Cardiac fibroblast (primary cell): ENCODE measurements around the gene IP6K2.

Experiments used
- DNase-seq, 2 donors: peaks; one replicate each; pipeline versions ENCODE4 v3.0.0 to v3.0.0-alpha.2; 2010; ENCODE audit warnings: low read depth in 2 of 2
- H3K4me3 ChIP-seq, 2 donors: replicated peaks in 1 of 2; 1 replicate in 1 of 2; 2 replicates in 1 of 2; pipeline ENCODE4 v1.5.1; 2011; ENCODE audit warnings: low read depth in 2 of 2, low read length in 2 of 2, mild to moderate bottlenecking in 2 of 2, moderate library complexity in 1 of 2
- TF ChIP-seq, protein P1 (sequence below): IDR thresholded peaks from one replicate; pipeline ENCODE4 v1.5.1; 2011; ENCODE audit warnings: low read depth, mild to moderate bottlenecking, low read length, inconsistent platforms

IP6K2 gene

DNA sequence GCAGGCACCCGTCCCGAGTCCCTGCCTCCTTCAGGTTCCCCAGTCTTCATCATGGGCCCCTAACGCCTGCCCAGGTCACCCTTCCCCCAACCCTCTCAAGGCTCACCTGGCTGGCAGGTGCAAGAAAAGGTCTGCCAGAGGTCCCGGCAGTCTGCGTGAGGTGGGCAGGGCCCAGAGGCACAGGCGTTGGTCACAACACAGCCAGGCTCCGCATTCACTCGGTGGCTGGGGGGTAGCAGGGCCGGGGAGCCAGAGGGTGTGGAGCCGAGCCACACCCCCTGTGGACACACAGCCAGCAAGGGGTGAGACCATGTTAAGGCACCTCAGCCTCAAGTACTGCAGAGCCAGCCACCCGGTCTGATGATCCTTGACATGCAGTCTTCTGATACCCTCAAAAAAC lies 65.2 kb downstream of the IP6K2 start:
- DNase-seq = no peak
- H3K4me3 ChIP-seq = no peak overlapping the region
- TF ChIP-seq, protein P1, sequence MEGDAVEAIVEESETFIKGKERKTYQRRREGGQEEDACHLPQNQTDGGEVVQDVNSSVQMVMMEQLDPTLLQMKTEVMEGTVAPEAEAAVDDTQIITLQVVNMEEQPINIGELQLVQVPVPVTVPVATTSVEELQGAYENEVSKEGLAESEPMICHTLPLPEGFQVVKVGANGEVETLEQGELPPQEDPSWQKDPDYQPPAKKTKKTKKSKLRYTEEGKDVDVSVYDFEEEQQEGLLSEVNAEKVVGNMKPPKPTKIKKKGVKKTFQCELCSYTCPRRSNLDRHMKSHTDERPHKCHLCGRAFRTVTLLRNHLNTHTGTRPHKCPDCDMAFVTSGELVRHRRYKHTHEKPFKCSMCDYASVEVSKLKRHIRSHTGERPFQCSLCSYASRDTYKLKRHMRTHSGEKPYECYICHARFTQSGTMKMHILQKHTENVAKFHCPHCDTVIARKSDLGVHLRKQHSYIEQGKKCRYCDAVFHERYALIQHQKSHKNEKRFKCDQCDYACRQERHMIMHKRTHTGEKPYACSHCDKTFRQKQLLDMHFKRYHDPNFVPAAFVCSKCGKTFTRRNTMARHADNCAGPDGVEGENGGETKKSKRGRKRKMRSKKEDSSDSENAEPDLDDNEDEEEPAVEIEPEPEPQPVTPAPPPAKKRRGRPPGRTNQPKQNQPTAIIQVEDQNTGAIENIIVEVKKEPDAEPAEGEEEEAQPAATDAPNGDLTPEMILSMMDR = no peak

DNA sequence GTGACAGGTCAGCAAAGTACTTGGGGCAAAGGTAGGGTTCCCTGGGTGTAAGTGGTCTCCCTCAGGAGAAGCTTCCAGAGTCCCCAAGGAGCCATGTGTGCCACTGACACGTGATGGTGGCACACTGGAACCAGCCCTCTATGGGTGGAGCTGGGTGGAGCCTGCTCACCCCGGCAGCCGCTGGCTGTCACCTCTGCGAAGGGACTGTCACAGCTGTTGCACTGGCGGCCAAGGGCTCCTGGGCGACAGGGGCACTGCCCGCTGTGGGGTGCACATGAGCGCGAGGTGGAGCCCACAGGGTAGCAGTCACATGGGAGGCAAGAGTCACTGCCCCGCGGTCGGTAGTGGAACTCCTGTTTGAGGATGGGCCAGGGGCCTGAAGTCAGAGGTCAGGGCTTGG lies 66.3 kb downstream of the IP6K2 start:
- no peak overlapping the region for H3K4me3 ChIP-seq
- TF ChIP-seq, protein P1 = no peak
- no peak for DNase-seq

DNA sequence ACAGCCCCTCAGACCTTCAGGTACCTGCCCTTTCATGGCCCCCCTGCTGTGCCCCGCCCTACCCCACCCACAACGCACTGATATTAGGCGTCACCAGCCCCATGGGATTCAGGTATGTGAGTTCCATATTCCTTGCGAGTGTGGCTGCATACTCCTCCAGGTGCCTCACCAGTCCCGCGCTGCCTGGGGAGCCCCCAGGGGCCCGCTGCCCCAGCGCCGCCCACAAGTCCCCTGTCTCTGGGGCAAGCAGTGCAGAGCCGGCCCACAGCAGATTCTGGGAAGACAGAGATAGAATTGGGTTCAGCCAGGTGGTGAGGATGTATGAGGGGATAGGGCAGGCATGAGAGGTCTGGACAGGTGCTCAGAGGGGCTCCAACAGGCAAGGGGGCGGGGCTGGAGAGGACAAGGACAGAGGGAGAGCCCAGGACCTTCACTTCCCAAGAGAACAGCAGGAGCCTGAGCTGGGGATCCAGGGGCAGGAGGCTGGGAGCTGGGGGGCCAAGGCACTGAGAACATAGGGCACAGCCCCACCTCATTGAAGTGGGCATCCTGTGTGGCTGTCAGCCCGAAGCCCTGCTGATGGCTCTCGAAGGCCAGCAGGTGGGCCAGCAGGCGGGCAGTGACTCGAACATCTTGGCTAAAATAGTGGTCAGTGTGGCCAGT lies 68.7 kb downstream of the IP6K2 start:
- H3K4me3 ChIP-seq = no peak overlapping the region
- no peak for DNase-seq
- TF ChIP-seq, protein P1 = no peak

DNA sequence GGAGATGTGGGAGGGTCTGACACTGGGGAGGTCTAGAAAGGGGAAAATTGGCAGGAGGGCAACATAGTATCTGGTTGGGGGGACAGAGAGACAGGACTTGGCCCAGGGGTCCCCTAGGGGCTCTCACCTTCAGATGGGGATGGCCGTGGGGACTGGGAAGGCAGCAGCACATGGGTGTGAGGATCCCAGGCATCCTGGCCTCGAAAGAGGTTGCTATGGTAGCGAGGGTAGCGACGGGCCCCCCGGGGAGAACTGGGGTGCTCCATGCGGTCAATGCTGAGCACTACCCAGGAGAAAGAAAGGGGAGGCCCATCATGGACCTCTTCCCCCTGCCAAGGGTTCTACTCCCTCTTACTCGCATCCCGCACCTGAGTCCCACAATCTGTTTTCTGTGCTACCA lies 69.3 kb downstream of the IP6K2 start:
- TF ChIP-seq, protein P1 = no peak
- no peak for DNase-seq

DNA sequence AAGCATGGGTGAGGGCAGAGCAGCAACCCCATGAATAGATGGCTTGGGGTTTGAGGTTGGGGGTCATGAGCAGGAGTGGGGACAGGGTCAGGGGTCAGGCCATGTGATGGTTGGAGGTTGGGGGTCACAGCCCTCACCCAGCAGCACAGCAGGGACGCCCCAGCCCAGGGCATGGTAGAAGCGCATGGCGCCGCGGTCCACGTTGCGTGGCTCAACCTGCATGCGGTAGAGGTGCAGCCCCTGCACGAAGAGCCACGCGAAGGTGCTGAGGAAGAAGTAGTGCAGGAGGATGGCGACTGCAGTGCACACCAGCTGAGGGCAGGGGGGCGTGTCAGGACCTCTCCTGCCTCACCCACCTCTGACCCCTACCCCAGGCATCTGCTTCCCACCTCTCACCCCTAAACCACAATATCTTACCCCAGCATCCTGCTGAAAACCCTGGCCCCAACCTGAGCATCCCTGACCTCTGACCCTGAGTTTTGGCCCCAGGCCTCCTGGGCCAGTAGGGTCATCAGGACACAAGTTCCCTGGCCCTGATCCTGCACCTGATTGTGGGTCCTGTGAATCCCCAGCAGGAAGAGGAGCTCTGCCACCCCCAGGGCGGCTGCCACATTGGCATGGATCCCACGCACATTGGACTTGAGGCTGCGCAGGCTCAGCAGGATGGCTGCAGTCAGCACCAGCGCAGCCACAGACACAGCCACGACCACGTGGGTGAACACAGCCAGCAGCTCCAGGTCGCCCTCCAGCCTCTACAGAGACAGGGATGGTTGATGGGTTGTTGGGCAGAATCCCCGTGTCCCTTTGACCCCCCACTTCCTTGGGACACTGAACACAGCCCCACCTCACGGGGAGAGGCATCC lies 71.9 kb downstream of the IP6K2 start:
- DNase-seq = no peak
- TF ChIP-seq, protein P1 = no peak
- H3K4me3 ChIP-seq = no peak overlapping the region

More for the DNA sequence above, 69.3 kb downstream of the IP6K2 start:
- H3K4me3 ChIP-seq = no peak overlapping the region

DNA sequence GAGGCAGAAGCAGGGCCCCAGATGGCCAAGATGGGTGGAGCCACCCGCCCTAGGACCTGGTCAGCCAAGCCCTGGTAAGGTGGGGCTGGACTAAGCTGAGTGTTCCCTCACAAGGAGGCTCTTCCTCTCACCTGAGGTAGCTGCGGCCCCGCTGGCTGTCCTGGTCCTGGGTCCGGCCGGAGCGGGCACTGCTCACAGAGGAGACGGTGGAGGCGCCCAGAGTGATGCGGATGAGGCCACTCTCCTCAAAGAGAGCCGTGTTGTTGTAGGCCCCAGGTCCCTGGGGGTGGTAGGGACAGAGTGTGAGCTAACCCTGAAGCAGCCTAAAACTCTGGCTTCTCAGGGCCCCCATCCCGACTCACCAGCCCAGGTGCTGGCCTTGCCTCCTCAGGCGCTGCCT lies 74.4 kb downstream of the IP6K2 start:
- no peak overlapping the region for H3K4me3 ChIP-seq
- no peak for DNase-seq
- TF ChIP-seq, protein P1 = no peak
